ENCODE results near the gene EIF2S3.

Gene EIF2S3

GRCh38 chrX:24054182-24055042 lies at the start of gene EIF2S3:
Gene EIF2S3 (plus strand): TSS chrX:24054956. CDS start chrX:24054969, 13 bp downstream.
- TF ChIP-seq SUZ12 (IDR thresholded peaks at IDR 0.05; ENCODE audit: extremely low read depth, insufficient read depth, insufficient read length) = no peak
- TF ChIP-seq YY1 (IDR thresholded peaks at IDR 0.05; ENCODE audit: insufficient read depth, insufficient read length) = peak; percentile 75
- Histone ChIP-seq H3K9me3 (ENCODE audit: insufficient read depth, low read length) (no peaks in the 10 kb centered on the region), H3K36me3 (ENCODE audit: insufficient read depth, insufficient read length, low read length) (peaks cover 24% of the 10 kb centered on the region), H3K9ac (ENCODE audit: insufficient read length, low read depth) (no peak within 1 kb of the TSS), H3K4me1 (ENCODE audit: insufficient read depth, insufficient read length) (no peaks in the 10 kb centered on the region), H3K27me3 (ENCODE audit: insufficient read depth, insufficient read length) (no peaks in the 10 kb centered on the region), H3K4me3 (ENCODE audit: insufficient read length, low read depth) (no peak within 1 kb of the TSS)
- DNase-seq (ENCODE audit: low read depth, low spot score) = peak; percentile 91

DNA sequence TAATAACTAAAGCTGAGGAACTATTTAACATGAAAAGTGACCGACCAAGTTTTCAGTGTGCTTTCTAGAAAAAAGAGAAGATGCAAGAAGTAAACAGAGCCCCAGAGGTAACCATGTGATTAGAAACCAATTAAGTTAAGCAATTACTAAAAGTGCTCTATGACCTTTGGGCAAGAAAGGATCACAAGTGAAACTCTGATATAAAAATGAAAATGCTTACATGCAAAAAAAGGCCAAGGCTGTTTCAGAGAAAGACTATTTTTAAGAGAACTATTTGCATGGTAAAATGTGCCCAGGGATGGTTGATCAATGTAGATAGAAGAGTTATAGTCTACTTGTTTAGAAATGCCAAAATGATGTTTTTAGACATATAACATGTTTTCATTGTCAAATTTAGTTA lies 49.7 kb upstream of the EIF2S3 start:
- Histone ChIP-seq H3K4me3 (ENCODE audit: insufficient read length, low read depth) (no peak overlapping the region), H3K4me1 (ENCODE audit: insufficient read depth, insufficient read length) (no peaks in the 10 kb centered on the region), H3K9me3 (ENCODE audit: insufficient read depth, low read length) (no peaks in the 10 kb centered on the region), H3K27me3 (ENCODE audit: insufficient read depth, insufficient read length) (no peaks in the 10 kb centered on the region), H3K9ac (ENCODE audit: insufficient read length, low read depth) (no peak overlapping the region), H3K36me3 (ENCODE audit: insufficient read depth, insufficient read length, low read length) (peaks cover 40% of the 10 kb centered on the region)
- DNase-seq (ENCODE audit: low read depth, low spot score) = no peak
- TF ChIP-seq ZNF274 (IDR thresholded peaks at IDR 0.05; ENCODE audit: low read depth, low read length) (no peak), SUZ12 (IDR thresholded peaks at IDR 0.05; ENCODE audit: extremely low read depth, insufficient read depth, insufficient read length) (no peak), YY1 (IDR thresholded peaks at IDR 0.05; ENCODE audit: insufficient read depth, insufficient read length) (no peak)

DNA sequence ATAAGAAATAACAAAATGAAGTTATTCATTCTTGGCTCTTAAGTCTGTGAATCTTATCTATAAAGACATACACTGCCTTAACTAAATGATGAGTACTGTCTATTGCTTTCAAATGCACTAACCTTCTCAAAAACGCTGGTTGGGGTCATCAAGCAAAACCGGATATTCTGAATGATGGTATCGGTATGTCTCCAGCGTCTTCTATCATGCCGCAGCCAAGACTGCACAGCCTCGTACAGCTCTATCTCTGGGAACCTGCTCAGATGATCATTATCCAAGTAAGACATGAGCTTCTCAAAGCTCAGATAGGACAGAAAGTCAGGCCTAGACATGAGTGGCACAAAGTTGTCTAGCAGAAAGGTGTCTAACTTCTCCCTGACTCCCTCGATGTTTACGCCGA lies 48.9 kb upstream of the EIF2S3 start:
- TF ChIP-seq YY1 (IDR thresholded peaks at IDR 0.05; ENCODE audit: insufficient read depth, insufficient read length) (no peak), SUZ12 (IDR thresholded peaks at IDR 0.05; ENCODE audit: extremely low read depth, insufficient read depth, insufficient read length) (no peak), ZNF274 (IDR thresholded peaks at IDR 0.05; ENCODE audit: low read depth, low read length) (no peak)

GRCh38 chrX:24012266-24012665 lies 42.5 kb upstream of the EIF2S3 start:
- DNase-seq (ENCODE audit: low read depth, low spot score) = no peak
- Histone ChIP-seq H3K9ac (ENCODE audit: insufficient read length, low read depth) (no peak overlapping the region), H3K4me1 (ENCODE audit: insufficient read depth, insufficient read length) (no peaks in the 10 kb centered on the region), H3K4me3 (ENCODE audit: insufficient read length, low read depth) (no peak overlapping the region), H3K9me3 (ENCODE audit: insufficient read depth, low read length) (no peaks in the 10 kb centered on the region), H3K27me3 (ENCODE audit: insufficient read depth, insufficient read length) (no peaks in the 10 kb centered on the region), H3K36me3 (ENCODE audit: insufficient read depth, insufficient read length, low read length) (peaks cover 27% of the 10 kb centered on the region)
- TF ChIP-seq SUZ12 (IDR thresholded peaks at IDR 0.05; ENCODE audit: extremely low read depth, insufficient read depth, insufficient read length) = no peak

More for the DNA sequence above, 48.9 kb upstream of the EIF2S3 start:
- no peaks in the 10 kb centered on the region for H3K27me3 ChIP-seq (ENCODE audit: insufficient read depth, insufficient read length)
- no peaks in the 10 kb centered on the region for H3K9me3 ChIP-seq (ENCODE audit: insufficient read depth, low read length)
- DNase-seq (ENCODE audit: low read depth, low spot score) = no peak
- H3K4me3 ChIP-seq (ENCODE audit: insufficient read length, low read depth) = no peak overlapping the region
- peaks cover 46% of the 10 kb centered on the region for H3K36me3 ChIP-seq (ENCODE audit: insufficient read depth, insufficient read length, low read length)
- no peak overlapping the region for H3K9ac ChIP-seq (ENCODE audit: insufficient read length, low read depth)
- no peaks in the 10 kb centered on the region for H3K4me1 ChIP-seq (ENCODE audit: insufficient read depth, insufficient read length)

DNA sequence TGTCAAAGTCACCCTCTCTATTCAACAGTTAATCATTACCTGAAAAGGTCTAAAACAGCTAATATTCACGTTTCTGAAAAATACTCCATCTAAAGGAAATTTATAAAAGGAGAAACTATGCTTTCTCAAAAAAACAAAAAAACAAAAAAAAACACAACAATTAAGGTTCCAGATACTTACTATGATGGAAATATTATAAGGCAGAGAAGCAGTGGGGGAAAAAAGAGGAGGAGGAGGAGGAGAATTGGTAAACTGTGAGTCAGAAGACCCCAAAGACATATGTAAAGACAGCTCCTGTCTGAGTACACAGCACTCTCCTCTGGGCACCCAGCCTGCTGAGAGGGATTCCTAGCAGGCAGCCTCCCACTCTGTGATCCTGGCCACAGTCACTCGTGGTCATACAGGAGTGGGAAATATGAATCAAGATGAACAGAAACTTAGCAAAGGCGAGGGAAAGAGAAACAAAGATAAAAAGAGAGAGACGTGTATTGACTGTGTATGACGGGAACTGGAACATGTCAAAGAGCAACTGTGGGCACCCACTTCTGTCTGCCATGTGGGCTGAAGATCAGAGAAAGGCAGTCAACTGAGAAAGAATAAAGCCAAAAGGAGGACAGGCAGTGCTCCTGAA lies 40.3 kb upstream of the EIF2S3 start:
- Histone ChIP-seq H3K36me3 (ENCODE audit: insufficient read depth, insufficient read length, low read length) (peaks cover 36% of the 10 kb centered on the region), H3K27me3 (ENCODE audit: insufficient read depth, insufficient read length) (no peaks in the 10 kb centered on the region), H3K4me1 (ENCODE audit: insufficient read depth, insufficient read length) (no peaks in the 10 kb centered on the region), H3K9me3 (ENCODE audit: insufficient read depth, low read length) (no peaks in the 10 kb centered on the region), H3K9ac (ENCODE audit: insufficient read length, low read depth) (no peak overlapping the region), H3K4me3 (ENCODE audit: insufficient read length, low read depth) (no peak overlapping the region)
- DNase-seq (ENCODE audit: low read depth, low spot score) = no peak
- TF ChIP-seq ZNF274 (IDR thresholded peaks at IDR 0.05; ENCODE audit: low read depth, low read length) (no peak), YY1 (IDR thresholded peaks at IDR 0.05; ENCODE audit: insufficient read depth, insufficient read length) (no peak), SUZ12 (IDR thresholded peaks at IDR 0.05; ENCODE audit: extremely low read depth, insufficient read depth, insufficient read length) (no peak)

GRCh38 chrX:24017674-24018073 lies 37.1 kb upstream of the EIF2S3 start:
- Histone ChIP-seq H3K36me3 (ENCODE audit: insufficient read depth, insufficient read length, low read length) (peaks cover 36% of the 10 kb centered on the region), H3K4me1 (ENCODE audit: insufficient read depth, insufficient read length) (no peaks in the 10 kb centered on the region), H3K9ac (ENCODE audit: insufficient read length, low read depth) (no peak overlapping the region), H3K4me3 (ENCODE audit: insufficient read length, low read depth) (no peak overlapping the region), H3K27me3 (ENCODE audit: insufficient read depth, insufficient read length) (no peaks in the 10 kb centered on the region), H3K9me3 (ENCODE audit: insufficient read depth, low read length) (no peaks in the 10 kb centered on the region)
- no peak for DNase-seq (ENCODE audit: low read depth, low spot score)
- TF ChIP-seq ZNF274 (IDR thresholded peaks at IDR 0.05; ENCODE audit: low read depth, low read length) = no peak
- TF ChIP-seq YY1 (IDR thresholded peaks at IDR 0.05; ENCODE audit: insufficient read depth, insufficient read length) = no peak
- TF ChIP-seq SUZ12 (IDR thresholded peaks at IDR 0.05; ENCODE audit: extremely low read depth, insufficient read depth, insufficient read length) = no peak

GRCh38 chrX:24018809-24019208 lies 35.9 kb upstream of the EIF2S3 start:
- H3K36me3 ChIP-seq (ENCODE audit: insufficient read depth, insufficient read length, low read length) = peaks cover 33% of the 10 kb centered on the region
- no peaks in the 10 kb centered on the region for H3K4me1 ChIP-seq (ENCODE audit: insufficient read depth, insufficient read length)
- no peak overlapping the region for H3K4me3 ChIP-seq (ENCODE audit: insufficient read length, low read depth)
- no peak overlapping the region for H3K9ac ChIP-seq (ENCODE audit: insufficient read length, low read depth)
- H3K27me3 ChIP-seq (ENCODE audit: insufficient read depth, insufficient read length) = no peaks in the 10 kb centered on the region
- no peak for DNase-seq (ENCODE audit: low read depth, low spot score)
- no peak for TF ChIP-seq SUZ12 (IDR thresholded peaks at IDR 0.05; ENCODE audit: extremely low read depth, insufficient read depth, insufficient read length)
- TF ChIP-seq ZNF274 (IDR thresholded peaks at IDR 0.05; ENCODE audit: low read depth, low read length) = no peak
- no peak for TF ChIP-seq YY1 (IDR thresholded peaks at IDR 0.05; ENCODE audit: insufficient read depth, insufficient read length)
- H3K9me3 ChIP-seq (ENCODE audit: insufficient read depth, low read length) = no peaks in the 10 kb centered on the region
